GM12865 (cell line): Measurements from ENCODE around the gene COMTD1.
A peak's percentile ranks its signal among the peaks of the same experiment; 100 is the strongest.
"Not testable (repeated sequence)": the region's sequence is repeated elsewhere in the genome, so short reads cannot be mapped to it uniquely, and the experiment has no call there.

Experiments used
- DNase-seq: peaks from one replicate; pipeline ENCODE4 v3.0.0; 2010; ENCODE audit warnings: low read depth
- H3K4me3 ChIP-seq: 2 replicates; pipeline ENCODE4 v1.5.1; 2011; ENCODE audit warnings: mild to moderate bottlenecking, low read depth, low read length, control low read depth
- TF ChIP-seq, protein P1 (sequence below): IDR thresholded peaks from 2 replicates; pipeline ENCODE4 v1.5.1; 2011; ENCODE audit warnings: low read length, control low read depth, low read depth, inconsistent platforms; ENCODE audit not compliant: insufficient read depth; ENCODE audit errors: missing control alignments

The COMTD1 gene

DNA sequence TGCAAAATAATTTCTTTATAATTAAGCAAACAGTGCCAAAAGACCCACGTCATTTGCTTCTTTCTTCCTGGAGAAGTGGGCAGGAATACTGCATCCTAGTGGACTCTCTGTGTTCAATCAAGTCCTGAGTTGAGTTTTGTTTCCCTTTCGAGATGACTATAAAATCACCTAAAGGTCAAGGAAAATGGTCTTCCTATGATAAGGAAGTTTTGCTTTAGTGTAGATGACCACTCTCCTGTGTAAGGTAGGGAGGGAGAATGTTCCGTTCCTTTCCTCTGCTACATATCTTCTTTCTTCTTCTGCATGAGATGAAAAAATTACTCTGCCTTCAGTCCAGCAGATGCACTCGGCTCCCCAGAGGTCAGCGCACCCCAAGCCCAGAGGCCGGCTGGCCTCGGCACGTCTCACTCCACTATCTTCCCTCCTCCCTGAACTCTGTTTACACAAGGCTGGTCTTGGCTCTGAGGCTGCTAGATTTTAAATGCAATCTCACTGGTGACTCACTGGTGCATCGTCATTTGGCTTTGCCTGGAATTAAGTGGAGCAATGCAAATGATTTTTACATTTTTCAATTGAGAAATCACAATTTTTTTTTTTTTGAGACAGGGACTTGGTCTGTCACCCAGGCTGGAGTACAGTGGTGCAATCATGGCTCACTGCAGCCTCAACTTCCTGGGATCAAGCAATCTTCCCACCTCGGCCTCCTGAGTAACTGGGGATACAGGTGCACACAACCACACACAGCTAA is 43.8 kb downstream of the COMTD1 start:
- TF ChIP-seq, protein P1, sequence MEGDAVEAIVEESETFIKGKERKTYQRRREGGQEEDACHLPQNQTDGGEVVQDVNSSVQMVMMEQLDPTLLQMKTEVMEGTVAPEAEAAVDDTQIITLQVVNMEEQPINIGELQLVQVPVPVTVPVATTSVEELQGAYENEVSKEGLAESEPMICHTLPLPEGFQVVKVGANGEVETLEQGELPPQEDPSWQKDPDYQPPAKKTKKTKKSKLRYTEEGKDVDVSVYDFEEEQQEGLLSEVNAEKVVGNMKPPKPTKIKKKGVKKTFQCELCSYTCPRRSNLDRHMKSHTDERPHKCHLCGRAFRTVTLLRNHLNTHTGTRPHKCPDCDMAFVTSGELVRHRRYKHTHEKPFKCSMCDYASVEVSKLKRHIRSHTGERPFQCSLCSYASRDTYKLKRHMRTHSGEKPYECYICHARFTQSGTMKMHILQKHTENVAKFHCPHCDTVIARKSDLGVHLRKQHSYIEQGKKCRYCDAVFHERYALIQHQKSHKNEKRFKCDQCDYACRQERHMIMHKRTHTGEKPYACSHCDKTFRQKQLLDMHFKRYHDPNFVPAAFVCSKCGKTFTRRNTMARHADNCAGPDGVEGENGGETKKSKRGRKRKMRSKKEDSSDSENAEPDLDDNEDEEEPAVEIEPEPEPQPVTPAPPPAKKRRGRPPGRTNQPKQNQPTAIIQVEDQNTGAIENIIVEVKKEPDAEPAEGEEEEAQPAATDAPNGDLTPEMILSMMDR: no peak
- DNase-seq: no peak
- H3K4me3 ChIP-seq: no peak overlapping the region

DNA sequence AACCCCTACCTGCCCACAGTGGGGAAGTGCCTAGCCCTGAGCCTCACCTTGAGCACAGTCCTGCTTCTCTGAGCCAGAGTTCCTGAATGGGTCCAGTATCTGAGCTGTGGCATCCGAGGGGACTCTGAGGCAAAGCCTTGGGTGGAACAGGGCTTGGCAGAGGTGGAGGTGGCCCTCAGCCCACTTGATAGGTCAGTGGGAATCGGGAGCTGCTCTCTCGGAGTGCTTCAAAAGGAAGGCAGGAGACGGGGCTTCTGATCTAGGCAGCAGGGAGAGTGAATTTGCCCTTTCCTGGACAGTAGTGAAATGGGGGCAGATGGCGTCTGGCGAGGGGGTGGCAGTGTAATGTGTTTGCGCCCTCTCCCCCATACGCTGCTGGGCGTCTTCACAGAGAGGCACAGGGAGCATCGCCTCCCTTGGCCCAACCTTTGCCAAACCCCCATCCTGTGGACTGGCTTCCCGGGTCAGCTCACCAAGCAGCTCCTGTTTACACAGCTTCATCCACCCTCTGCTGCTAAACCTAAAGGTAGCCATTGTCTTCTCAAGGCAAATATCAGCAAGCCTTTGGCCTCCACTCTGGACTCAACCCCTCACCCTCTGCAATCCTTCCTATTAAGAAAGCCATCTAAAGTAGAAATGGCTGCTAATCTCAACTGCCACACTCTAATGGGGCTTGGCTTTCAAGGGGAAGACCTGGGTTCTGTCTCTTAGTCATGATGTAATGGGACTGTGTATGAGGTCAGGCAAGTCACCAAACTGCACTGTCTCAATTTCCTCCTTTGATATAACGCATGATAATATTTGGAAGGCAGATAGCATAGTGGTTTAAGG is 46.3 kb downstream of the COMTD1 start:
- TF ChIP-seq, protein P1: no peak

DNA sequence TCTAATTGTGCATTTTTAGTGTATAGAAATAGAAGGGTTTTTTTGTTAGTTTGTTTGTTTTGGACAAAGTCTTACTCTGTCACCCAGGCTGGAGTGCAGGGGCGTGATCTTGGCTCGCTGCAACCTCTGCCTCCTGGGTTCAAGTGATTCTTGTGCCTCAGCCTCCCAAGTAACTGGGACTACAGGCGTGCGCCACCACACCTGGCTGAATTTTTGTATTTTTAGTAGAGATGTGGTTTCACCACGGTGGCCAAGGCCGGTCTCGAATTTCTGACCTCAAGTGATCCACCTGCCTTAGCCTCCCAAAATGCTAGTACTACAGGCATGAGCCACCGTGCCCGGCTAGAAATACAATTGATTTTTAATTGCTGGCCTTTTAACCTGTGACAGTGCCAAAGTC is 47.2 kb downstream of the COMTD1 start:
- H3K4me3 ChIP-seq, DNase-seq: not testable (repeated sequence)

More for the DNA sequence above, 46.3 kb downstream of the COMTD1 start:
- no peak overlapping the region for H3K4me3 ChIP-seq
- no peak for DNase-seq

DNA sequence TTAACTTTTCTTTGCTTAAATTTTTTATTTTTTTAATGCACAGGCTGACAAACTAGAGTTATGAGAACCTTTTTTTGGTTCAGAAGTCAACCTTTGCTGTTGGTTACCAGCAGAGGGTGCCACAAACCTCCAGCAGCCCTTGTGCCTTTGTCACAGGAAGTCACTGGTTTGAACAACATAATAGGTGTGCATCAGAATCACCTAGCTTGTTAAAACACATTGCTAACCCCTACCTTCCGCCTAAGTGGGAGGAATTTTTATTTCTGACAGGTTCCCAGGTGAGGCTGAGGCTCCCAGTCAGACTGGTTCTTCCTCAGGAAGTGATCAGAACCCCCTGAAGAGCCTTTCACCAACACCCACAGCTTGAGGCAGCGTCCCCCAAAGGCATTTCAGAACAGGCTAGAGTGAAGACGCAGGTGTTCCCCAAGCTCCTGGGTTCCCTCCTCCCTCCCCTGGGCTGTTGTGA is 47.8 kb downstream of the COMTD1 start:
- TF ChIP-seq, protein P1: peak; percentile 68
- DNase-seq: peak; percentile 79
- H3K4me3 ChIP-seq: no peak overlapping the region

DNA sequence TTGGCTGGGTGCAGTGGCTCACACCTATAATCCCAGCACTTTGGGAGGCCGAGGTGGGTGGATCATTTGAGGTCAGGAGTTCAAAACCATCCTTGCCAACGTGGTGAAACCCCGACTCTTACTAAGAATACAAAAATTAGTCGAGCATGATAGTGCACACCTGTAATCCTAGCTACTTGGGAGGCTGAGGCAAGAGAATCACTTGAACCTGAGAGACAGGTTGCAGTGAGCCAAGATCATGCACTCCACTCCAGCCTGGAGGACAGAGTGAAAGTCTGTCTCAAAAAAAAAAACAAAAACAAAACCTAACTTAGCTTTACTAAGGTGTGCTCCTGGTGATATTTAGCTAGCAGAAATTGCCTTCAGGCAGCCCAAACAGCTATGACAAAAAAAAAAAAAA is 49.4 kb downstream of the COMTD1 start:
- TF ChIP-seq, protein P1: no peak
- no peak for DNase-seq
- no peak overlapping the region for H3K4me3 ChIP-seq
